ENCODE data around the gene NUTM2B.
"Not testable (repeated sequence)": the region's sequence is repeated elsewhere in the genome, so short reads cannot be mapped to it uniquely, and the experiment has no call there.

NUTM2B gene

GRCh38 chr10:79726620-79727019, 23.6 kb downstream of the NUTM2B start:
- in situ Hi-C loops (cut with MboI; ENCODE audit: low sequenced_read_pairs): not testable (repeated sequence)

DNA sequence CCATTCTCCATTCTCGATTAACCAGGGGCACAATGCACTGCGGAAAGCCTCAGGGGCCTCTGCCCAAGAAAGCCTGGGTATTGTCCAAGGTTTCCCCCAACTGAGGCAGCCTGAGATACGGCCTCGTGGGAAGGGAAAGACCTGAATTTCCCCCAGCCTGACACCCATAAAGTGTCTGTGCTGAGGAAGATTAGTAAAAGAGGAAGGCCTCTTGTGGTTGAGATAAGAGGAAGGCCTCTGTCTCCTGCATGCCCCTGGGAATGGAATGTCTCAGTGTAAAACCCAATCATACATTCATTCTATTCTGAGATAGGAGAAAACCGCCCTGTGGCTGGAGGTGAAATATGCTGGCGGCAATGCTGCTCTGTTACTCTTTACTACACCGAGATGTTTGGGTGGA, 41.8 kb downstream of the NUTM2B start:
- in situ Hi-C loops (cut with MboI; ENCODE audit: low sequenced_read_pairs): not testable (repeated sequence)

- in situ Hi-C loops (cut with MboI; ENCODE audit: low sequenced_read_pairs): not testable (repeated sequence)
Observed at GRCh38 chr10:79748510-79748909, 45.5 kb downstream of the NUTM2B start.

DNA sequence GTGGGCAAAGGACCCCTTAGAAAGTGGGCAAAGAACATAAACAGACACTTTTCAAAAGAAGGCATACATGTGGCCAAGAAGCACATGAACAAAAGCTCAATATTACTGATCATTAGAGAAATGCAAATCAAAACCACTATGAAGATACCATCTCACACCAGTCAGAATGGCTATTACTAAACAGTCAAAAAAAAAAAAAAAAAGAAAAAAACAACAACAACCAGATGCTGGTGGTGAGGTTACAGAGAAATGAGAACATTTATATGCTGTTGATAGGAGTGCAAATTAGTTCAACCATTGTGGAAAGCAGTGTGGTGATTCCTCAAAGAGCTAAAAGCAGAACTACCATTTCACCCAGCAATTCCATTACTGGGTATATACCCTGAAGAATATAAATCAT, 50.6 kb downstream of the NUTM2B start:
- in situ Hi-C loops (cut with MboI; ENCODE audit: low sequenced_read_pairs): not testable (repeated sequence)

GRCh38 chr10:79758297-79758993, 55.4 kb downstream of the NUTM2B start:
- in situ Hi-C loops (cut with MboI; ENCODE audit: low sequenced_read_pairs): not testable (repeated sequence)
